ENCODE measurements around the gene IQGAP1.

Gene IQGAP1, protein sequence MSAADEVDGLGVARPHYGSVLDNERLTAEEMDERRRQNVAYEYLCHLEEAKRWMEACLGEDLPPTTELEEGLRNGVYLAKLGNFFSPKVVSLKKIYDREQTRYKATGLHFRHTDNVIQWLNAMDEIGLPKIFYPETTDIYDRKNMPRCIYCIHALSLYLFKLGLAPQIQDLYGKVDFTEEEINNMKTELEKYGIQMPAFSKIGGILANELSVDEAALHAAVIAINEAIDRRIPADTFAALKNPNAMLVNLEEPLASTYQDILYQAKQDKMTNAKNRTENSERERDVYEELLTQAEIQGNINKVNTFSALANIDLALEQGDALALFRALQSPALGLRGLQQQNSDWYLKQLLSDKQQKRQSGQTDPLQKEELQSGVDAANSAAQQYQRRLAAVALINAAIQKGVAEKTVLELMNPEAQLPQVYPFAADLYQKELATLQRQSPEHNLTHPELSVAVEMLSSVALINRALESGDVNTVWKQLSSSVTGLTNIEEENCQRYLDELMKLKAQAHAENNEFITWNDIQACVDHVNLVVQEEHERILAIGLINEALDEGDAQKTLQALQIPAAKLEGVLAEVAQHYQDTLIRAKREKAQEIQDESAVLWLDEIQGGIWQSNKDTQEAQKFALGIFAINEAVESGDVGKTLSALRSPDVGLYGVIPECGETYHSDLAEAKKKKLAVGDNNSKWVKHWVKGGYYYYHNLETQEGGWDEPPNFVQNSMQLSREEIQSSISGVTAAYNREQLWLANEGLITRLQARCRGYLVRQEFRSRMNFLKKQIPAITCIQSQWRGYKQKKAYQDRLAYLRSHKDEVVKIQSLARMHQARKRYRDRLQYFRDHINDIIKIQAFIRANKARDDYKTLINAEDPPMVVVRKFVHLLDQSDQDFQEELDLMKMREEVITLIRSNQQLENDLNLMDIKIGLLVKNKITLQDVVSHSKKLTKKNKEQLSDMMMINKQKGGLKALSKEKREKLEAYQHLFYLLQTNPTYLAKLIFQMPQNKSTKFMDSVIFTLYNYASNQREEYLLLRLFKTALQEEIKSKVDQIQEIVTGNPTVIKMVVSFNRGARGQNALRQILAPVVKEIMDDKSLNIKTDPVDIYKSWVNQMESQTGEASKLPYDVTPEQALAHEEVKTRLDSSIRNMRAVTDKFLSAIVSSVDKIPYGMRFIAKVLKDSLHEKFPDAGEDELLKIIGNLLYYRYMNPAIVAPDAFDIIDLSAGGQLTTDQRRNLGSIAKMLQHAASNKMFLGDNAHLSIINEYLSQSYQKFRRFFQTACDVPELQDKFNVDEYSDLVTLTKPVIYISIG (N-terminal part only)

DNA sequence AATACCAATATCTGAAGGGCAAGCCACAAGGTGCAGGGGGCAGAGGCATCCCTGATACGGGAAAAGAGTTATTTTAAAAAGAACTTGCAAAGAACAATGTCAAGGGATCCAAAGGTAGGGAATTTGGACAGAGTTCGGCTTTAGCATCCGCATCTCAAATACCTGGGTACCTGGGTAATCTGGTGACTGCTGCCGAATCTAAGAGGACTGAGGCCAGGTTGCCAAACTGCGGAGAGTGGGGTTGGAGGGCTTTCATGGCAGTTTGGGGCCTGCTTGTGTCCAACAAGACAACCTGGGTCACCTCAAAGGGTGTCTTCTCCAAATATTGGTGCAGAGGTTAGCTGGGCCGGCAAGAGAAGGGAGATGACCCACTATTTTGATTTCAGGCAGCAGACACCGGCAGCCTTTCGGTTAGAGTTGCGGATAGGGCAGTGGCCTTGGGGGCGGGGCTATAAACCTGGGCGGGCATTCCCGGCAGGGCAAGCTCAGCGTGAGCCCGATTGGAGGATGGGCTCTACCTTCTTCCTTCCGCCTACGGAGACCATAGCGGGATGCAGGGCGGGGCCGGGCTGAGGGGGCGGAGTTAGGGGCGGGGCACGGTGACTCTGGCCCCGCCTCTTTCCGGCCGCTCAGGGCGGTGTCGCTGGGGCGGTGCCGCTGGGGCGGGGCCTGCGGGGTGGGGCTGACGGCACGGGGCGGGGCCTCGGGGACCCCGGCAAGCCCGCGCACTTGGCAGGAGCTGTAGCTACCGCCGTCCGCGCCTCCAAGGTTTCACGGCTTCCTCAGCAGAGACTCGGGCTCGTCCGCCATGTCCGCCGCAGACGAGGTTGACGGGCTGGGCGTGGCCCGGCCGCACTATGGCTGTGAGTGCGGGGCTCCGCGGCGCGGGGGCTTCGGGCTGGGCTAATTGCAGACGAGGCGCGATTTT is at the start of gene IQGAP1:
IQGAP1 (plus strand) TSS at position 709 of the 928 bp plus-strand sequence; CDS start at position 809, 100 bp downstream.
- peak; percentile 82 for DNase-seq (ENCODE audit: low read depth)
- in situ Hi-C loops (cut with HindIII; ENCODE audit: low sequenced_read_pairs): no loop called here
- TF ChIP-seq CTCF (IDR thresholded peaks at IDR 0.05; ENCODE audit: low read depth, low read length, missing control alignments): no peak

DNA sequence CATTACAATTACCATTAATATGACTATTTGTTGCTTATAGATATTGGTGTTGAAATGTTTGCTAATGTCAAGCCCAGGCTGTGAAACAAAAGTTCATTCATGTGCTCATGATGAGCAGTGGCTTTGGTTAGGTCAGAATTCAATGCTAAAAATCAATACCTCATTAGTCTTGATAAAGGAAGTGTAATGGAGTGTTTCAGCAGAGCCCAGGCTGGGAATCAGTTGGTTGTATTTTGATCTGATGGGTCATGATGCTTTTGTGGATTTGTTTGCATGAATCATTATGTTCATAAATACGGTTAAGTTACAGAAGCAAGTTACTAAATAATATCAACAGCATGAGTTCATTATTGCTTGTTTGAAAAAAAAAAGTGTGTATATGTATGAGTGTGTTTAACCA is 49.5 kb upstream of the IQGAP1 start:
- no peak for TF ChIP-seq CTCF (IDR thresholded peaks at IDR 0.05; ENCODE audit: low read depth, low read length, missing control alignments)
- in situ Hi-C loops (cut with HindIII; ENCODE audit: low sequenced_read_pairs): no loop called here
- no peak for DNase-seq (ENCODE audit: low read depth)
- H3K4me3 ChIP-seq (ENCODE audit: low read depth, low read length): no peak overlapping the region

More for the DNA sequence above, at the start of gene IQGAP1:
- H3K4me3 ChIP-seq (ENCODE audit: low read depth, low read length): peak within 1 kb of the TSS; percentile 96

- no peak overlapping the region for H3K4me3 ChIP-seq (ENCODE audit: low read depth, low read length)
- in situ Hi-C loops (cut with HindIII; ENCODE audit: low sequenced_read_pairs): no loop called here
- no peak for DNase-seq (ENCODE audit: low read depth)
- TF ChIP-seq CTCF (IDR thresholded peaks at IDR 0.05; ENCODE audit: low read depth, low read length, missing control alignments): no peak
Observed at GRCh38 chr15:90340345-90340744, 47.7 kb upstream of the IQGAP1 start.

GRCh38 chr15:90343302-90343790 is 44.7 kb upstream of the IQGAP1 start:
- no peak overlapping the region for H3K4me3 ChIP-seq (ENCODE audit: low read depth, low read length)
- no peak for DNase-seq (ENCODE audit: low read depth)
- no peak for TF ChIP-seq CTCF (IDR thresholded peaks at IDR 0.05; ENCODE audit: low read depth, low read length, missing control alignments)
- in situ Hi-C loops (cut with HindIII; ENCODE audit: low sequenced_read_pairs): no loop called here

DNA sequence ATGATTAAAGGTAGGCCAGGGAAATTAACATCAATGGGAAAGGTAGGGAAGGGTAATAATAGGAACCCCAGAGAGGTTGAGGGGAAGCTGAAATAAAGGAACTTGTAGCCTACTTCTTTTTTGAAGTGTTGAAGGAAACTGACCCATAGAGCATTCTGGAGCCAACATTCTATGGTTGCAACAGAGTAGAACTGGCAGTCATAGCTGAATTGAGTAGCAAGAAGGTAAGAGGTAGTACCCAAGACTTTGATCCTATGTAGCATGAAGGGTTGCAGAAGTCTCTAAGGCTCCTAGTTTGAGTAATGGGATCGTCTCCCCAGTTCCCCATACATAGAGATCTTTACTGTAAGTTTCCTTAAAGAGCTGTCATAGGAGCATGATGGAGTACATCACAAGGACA is 43.4 kb upstream of the IQGAP1 start:
- TF ChIP-seq CTCF (IDR thresholded peaks at IDR 0.05; ENCODE audit: low read depth, low read length, missing control alignments): no peak
- in situ Hi-C loops (cut with HindIII; ENCODE audit: low sequenced_read_pairs): no loop called here
- no peak for DNase-seq (ENCODE audit: low read depth)

More for the DNA sequence above, 43.4 kb upstream of the IQGAP1 start:
- H3K4me3 ChIP-seq (ENCODE audit: low read depth, low read length): no peak overlapping the region

Measured in astrocyte of the cerebellum (primary cell).